HepG2 (cell line): Measurements from ENCODE around the gene FBP1. TPM values are rescaled to one million over a fixed set of nuclear protein-coding genes. Genes with fewer than 3 reads are reported as not detected.
A peak's percentile ranks its signal among the peaks of the same experiment; 100 is the strongest.

Experiments used
- ARHGAP35 ChIP-seq: sonication (generic); formaldehyde crosslinking; IDR thresholded peaks from 2 replicates; pipeline ENCODE4 v1.9.0; 2022; ENCODE audit warnings: mild to moderate bottlenecking, inconsistent platforms, moderate library complexity, missing genetic modification reagents, borderline replicate concordance
- FOXM1 ChIP-seq: sonication (generic); formaldehyde crosslinking; IDR thresholded peaks from 2 replicates; pipeline ENCODE4 v1.5.0; 2020; ENCODE audit warnings: missing genetic modification reagents
- NKX3-1 ChIP-seq: sonication (generic); formaldehyde crosslinking; IDR thresholded peaks from 2 replicates; pipeline ENCODE4 v1.5.0; 2020; ENCODE audit warnings: missing genetic modification reagents
- RAD51 ChIP-seq: fragments of 450-650 bp; IDR thresholded peaks from 2 replicates; pipeline ENCODE4 v1.6.1; 2016; ENCODE audit warnings: borderline replicate concordance
- RXRB ChIP-seq: IDR thresholded peaks from 2 replicates; pipeline ENCODE4 v1.6.1; 2016; ENCODE audit warnings: borderline replicate concordance, missing genetic modification reagents, missing compliant biosample characterization
- SNRNP70 ChIP-seq: fragments of 200-400 bp; formaldehyde crosslinking; IDR thresholded peaks from 2 replicates; pipeline ENCODE4 v1.6.1; 2017; ENCODE audit warnings: mild to moderate bottlenecking, low read depth, low read length, moderate library complexity
- ZNF138 ChIP-seq: sonication (generic); formaldehyde crosslinking; IDR thresholded peaks from 2 replicates; pipeline ENCODE4 v1.5.0; 2020; ENCODE audit warnings: mild to moderate bottlenecking, low read depth, missing genetic modification reagents
- ZNF207 ChIP-seq: fragments of 450-650 bp; IDR thresholded peaks from 2 replicates; pipeline ENCODE4 v1.6.1; 2016; ENCODE audit warnings: antibody characterized with exemption, borderline replicate concordance
- ZNF350 ChIP-seq: sonication (generic); formaldehyde crosslinking; IDR thresholded peaks from 2 replicates; pipeline ENCODE4 v1.4.0; 2020; ENCODE audit warnings: mild to moderate bottlenecking, low read depth, missing genetic modification reagents, borderline replicate concordance
- ZNF367 ChIP-seq: sonication (generic); formaldehyde crosslinking; IDR thresholded peaks from 2 replicates; pipeline ENCODE4 v1.4.0; 2020; ENCODE audit warnings: missing genetic modification reagents, borderline replicate concordance
- ZNF569 ChIP-seq: sonication (generic); formaldehyde crosslinking; IDR thresholded peaks from 2 replicates; pipeline ENCODE4 v1.5.0; 2020; ENCODE audit warnings: mild to moderate bottlenecking, missing genetic modification reagents, moderate library complexity, borderline replicate concordance
- ZNF619 ChIP-seq: sonication (generic); formaldehyde crosslinking; IDR thresholded peaks from 2 replicates; pipeline ENCODE4 v1.4.0; 2020; ENCODE audit warnings: mild to moderate bottlenecking, missing genetic modification reagents
- polyA plus RNA-seq, 8 experiments: library from polyadenylated mRNA; depleted of rRNA in 3 of 8; stranded (reverse) in 7 of 8; unstranded in 1 of 8; fragments of >200 nt; fragmentation: Illumina TruSeq in 4 of 8; extraction: Trizol in 4 of 8; gene quantifications; 2 replicates each; pipeline versions ENCODE4 v1.2.1 to v1.2.3, GENCODE V29; 2011 to 2016; ENCODE audit warnings: low read depth in 4 of 8, missing spikeins in 1 of 8, mixed read lengths in 1 of 8; ENCODE audit not compliant: insufficient read depth in 1 of 8
- total RNA-seq, 5 experiments: library from RNA; depleted of rRNA; stranded (reverse); fragments of >200 nt; fragmentation: Illumina TruSeq; extraction: Trizol; gene quantifications; 2 replicates each; pipeline ENCODE4 v1.2.3, GENCODE V29; 2016; ENCODE audit warnings: low read depth in 1 of 5
- TF ChIP-seq, protein P1 (sequence below): sonication (generic); formaldehyde crosslinking; IDR thresholded peaks from 2 replicates; pipeline ENCODE4 v1.4.0; 2020; ENCODE audit warnings: missing genetic modification reagents
- TF ChIP-seq, protein P2 (sequence below): sonication (generic); formaldehyde crosslinking; conservative IDR thresholded peaks from 2 replicates; pipeline ENCODE4 v1.8.0; 2022; ENCODE audit warnings: low read depth, missing genetic modification reagents
- TF ChIP-seq, protein P3 (sequence below): sonication (generic); formaldehyde crosslinking; IDR thresholded peaks from 2 replicates; pipeline ENCODE4 v1.9.0; 2021; ENCODE audit warnings: missing genetic modification reagents, mild to moderate bottlenecking, borderline replicate concordance
- TF ChIP-seq, protein P4 (sequence below): sonication (generic); formaldehyde crosslinking; IDR thresholded peaks from 2 replicates; pipeline ENCODE4 v1.4.0; 2020; ENCODE audit warnings: missing genetic modification reagents, low read depth, mild to moderate bottlenecking, borderline replicate concordance
- TF ChIP-seq, protein P5 (sequence below): IDR thresholded peaks from 2 replicates; pipeline ENCODE4 v1.6.1; 2016; ENCODE audit warnings: missing genetic modification reagents, missing compliant biosample characterization

Gene FBP1
- total and polyA plus RNA-seq, 2 of the 13 experiments (the other 11 are each of a cell fraction or from before 2014, with no cell fraction given): 0.29 to 0.53 TPM

DNA sequence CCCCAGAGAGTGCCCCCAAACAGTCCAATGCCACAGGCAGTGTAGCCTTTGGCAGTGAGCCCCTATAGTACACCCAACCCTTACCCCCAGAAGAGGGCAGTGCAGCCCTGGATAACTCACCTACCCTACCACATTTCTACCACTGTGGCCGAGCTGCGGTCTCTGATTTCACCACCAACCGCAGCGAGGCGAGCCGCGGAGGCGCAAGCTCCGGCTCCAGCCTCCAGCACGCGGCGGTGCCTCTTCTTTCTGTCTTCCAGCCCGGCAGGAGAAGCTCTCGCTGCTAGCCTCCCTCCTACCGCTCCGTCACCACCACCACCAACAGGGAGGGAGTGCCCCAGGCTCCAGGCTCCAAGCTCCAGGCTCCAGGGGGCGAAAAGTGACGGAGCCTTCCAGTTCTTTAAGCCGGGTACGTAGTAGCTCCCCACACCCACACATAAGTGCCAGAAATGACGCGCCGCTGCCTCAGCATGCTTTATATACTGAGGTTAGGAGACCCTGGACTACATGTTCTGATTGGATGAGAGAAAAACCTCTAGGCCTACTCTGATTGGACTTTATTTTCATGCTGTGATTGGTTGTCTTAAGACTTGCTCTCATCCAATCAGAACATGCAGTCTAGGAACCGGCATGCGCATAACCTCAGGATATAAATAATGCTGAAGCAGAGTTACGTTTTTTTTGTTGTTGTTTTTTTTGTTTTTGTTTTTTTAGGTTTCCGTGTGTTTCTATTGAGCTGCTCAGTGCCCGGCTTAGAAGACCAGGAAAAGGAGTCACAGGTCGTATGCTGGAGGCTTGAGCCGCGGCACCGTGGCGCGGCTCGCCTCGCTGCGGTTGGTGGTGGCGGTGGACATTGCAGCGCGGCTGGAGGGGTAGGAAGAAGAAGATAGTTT, 84.6 kb downstream of the FBP1 start, which contains the start of gene PCAT7 (continued):
- TF ChIP-seq, protein P1, sequence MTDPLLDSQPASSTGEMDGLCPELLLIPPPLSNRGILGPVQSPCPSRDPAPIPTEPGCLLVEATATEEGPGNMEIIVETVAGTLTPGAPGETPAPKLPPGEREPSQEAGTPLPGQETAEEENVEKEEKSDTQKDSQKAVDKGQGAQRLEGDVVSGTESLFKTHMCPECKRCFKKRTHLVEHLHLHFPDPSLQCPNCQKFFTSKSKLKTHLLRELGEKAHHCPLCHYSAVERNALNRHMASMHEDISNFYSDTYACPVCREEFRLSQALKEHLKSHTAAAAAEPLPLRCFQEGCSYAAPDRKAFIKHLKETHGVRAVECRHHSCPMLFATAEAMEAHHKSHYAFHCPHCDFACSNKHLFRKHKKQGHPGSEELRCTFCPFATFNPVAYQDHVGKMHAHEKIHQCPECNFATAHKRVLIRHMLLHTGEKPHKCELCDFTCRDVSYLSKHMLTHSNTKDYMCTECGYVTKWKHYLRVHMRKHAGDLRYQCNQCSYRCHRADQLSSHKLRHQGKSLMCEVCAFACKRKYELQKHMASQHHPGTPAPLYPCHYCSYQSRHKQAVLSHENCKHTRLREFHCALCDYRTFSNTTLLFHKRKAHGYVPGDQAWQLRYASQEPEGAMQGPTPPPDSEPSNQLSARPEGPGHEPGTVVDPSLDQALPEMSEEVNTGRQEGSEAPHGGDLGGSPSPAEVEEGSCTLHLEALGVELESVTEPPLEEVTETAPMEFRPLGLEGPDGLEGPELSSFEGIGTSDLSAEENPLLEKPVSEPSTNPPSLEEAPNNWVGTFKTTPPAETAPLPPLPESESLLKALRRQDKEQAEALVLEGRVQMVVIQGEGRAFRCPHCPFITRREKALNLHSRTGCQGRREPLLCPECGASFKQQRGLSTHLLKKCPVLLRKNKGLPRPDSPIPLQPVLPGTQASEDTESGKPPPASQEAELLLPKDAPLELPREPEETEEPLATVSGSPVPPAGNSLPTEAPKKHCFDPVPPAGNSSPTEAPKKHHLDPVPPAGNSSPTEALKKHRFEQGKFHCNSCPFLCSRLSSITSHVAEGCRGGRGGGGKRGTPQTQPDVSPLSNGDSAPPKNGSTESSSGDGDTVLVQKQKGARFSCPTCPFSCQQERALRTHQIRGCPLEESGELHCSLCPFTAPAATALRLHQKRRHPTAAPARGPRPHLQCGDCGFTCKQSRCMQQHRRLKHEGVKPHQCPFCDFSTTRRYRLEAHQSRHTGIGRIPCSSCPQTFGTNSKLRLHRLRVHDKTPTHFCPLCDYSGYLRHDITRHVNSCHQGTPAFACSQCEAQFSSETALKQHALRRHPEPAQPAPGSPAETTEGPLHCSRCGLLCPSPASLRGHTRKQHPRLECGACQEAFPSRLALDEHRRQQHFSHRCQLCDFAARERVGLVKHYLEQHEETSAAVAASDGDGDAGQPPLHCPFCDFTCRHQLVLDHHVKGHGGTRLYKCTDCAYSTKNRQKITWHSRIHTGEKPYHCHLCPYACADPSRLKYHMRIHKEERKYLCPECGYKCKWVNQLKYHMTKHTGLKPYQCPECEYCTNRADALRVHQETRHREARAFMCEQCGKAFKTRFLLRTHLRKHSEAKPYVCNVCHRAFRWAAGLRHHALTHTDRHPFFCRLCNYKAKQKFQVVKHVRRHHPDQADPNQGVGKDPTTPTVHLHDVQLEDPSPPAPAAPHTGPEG (CRISPR knock-in tag): no peak
- TF ChIP-seq ZNF367 (CRISPR knock-in tag): no peak
- TF ChIP-seq ZNF207: no peak
- TF ChIP-seq, protein P2, sequence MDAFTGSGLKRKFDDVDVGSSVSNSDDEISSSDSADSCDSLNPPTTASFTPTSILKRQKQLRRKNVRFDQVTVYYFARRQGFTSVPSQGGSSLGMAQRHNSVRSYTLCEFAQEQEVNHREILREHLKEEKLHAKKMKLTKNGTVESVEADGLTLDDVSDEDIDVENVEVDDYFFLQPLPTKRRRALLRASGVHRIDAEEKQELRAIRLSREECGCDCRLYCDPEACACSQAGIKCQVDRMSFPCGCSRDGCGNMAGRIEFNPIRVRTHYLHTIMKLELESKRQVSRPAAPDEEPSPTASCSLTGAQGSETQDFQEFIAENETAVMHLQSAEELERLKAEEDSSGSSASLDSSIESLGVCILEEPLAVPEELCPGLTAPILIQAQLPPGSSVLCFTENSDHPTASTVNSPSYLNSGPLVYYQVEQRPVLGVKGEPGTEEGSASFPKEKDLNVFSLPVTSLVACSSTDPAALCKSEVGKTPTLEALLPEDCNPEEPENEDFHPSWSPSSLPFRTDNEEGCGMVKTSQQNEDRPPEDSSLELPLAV (CRISPR knock-in tag): no peak
- peak; percentile 63; the same call in 1 of the 2 replicates for TF ChIP-seq ARHGAP35 (CRISPR knock-in tag)
- no peak for TF ChIP-seq SNRNP70
- no peak for TF ChIP-seq RAD51
- no peak for TF ChIP-seq NKX3-1 (CRISPR knock-in tag)
- TF ChIP-seq, protein P3, sequence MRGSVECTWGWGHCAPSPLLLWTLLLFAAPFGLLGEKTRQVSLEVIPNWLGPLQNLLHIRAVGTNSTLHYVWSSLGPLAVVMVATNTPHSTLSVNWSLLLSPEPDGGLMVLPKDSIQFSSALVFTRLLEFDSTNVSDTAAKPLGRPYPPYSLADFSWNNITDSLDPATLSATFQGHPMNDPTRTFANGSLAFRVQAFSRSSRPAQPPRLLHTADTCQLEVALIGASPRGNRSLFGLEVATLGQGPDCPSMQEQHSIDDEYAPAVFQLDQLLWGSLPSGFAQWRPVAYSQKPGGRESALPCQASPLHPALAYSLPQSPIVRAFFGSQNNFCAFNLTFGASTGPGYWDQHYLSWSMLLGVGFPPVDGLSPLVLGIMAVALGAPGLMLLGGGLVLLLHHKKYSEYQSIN: no peak
- TF ChIP-seq, protein P4, sequence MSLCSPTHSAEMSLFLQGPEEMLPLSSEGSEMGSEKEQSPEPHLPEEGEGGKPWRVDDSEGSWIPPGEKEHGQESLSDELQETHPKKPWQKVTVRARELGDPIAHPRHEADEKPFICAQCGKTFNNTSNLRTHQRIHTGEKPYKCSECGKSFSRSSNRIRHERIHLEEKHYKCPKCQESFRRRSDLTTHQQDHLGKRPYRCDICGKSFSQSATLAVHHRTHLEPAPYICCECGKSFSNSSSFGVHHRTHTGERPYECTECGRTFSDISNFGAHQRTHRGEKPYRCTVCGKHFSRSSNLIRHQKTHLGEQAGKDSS (CRISPR knock-in tag): no peak
- no peak for TF ChIP-seq RXRB (CRISPR knock-in tag)
- TF ChIP-seq ZNF138 (CRISPR knock-in tag): no peak
- TF ChIP-seq, protein P5, sequence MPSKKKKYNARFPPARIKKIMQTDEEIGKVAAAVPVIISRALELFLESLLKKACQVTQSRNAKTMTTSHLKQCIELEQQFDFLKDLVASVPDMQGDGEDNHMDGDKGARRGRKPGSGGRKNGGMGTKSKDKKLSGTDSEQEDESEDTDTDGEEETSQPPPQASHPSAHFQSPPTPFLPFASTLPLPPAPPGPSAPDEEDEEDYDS (CRISPR knock-in tag): peak; percentile 98
- TF ChIP-seq ZNF350 (CRISPR knock-in tag): no peak; the same call in 1 of the 2 replicates
- no peak for TF ChIP-seq ZNF569 (CRISPR knock-in tag)
- no peak for TF ChIP-seq FOXM1 (CRISPR knock-in tag)
- TF ChIP-seq ZNF619 (CRISPR knock-in tag): no peak
